Measurements from ENCODE around the gene CEL.

Gene CEL

DNA sequence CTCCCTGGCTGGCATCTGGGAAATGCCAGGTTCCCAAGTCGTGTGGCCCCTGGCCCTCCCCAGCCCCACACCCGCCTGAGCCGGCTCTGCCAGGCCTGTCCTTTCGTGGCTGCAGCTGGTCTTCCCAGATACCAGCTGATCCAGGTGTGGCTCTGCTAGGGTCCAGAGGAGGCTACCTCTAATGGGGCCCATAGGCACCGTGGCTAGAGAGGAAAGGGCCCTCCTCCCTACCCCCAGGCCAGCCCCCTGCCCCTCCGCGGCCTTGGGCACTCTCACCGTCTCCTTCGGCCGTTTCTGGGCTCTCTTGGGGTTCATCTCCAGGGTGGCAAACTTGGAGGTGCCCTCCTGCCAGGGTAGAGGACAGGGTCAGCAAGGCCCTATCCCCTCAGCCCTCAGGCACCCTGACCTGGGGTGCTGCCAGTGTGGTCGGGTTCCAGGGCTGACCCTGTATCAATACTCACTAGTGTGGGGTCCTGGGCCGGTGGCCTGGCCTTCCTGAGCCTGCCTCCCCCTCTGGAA, 42.3 kb downstream of the CEL start:
- DNase-seq (ENCODE audit: low read depth) = no peak

DNA sequence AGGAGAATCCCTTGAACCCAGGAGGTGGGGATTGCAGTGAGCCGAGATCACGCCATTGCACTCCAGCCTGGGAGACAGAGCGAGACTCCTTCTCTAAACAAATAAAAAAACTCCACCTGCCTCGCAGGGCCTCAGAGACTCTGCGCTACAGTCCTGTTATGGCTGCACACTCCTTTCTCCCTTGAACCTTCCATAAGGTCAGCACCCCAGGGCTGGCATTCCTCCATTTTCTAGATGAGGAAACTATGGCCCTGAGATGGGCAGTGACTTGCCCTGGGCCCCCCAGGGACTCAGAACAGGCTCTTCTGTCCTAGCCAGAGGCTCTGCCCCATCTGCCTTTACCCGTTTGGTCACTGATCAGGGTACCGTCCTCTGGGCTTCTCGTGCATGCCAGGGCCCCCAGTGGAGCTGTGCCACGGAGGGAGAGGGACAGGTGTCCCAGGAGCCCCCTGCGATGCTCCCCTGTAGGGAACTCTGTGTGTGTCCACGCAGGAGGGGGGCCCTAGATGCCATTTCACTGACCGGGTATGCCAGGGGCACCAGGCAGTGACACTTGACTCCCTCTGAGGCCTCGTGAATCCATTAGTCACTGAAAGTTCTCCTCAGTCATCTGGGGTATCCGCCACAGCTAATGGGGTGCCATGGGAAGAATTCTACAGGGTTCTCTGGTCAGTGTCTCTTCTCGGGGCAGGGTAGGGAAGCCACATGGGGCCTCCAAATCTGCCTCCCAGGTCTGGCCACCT, 43.1 kb downstream of the CEL start:
- no peak for DNase-seq (ENCODE audit: low read depth)

- no peak for DNase-seq (ENCODE audit: low read depth)
Measured at GRCh38 chr9:133105461-133105770, 43.6 kb downstream of the CEL start.

DNA sequence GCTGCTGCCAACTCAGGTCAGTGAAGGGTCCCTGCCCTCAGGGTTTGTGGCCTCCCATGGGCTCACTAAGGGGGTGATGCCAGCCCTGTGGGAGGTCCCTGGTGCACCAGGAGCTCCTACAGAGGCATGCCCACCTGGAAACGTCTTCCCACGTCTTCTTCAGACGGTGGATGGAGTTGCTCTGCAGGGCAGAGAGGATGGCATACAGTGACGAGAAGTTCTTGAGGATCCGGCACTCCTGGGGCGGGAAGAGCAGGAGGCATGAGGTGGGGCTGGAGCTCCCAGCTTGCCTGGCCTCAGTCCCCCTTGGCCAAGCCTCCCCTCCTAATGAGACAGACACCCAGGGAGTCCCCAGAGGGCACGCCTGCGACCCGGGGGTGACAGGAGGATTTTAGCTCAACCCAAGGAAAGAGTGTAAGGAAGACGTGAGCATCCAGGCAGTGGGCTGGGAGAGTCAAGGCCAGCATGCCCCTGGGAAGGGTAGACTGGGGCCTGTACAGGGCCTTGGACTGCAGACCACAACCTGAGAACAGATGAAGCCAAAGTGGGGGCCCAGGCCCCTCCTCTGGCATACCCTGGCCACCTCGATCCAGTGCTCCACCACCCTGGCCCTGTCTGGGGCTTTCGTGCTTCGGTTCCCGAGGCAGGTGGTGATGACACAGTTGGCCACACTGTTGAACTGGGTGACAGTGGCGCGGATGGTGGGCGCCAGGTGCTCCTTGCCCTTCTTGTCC, 44.9 kb downstream of the CEL start:
- no peak for DNase-seq (ENCODE audit: low read depth)

GRCh38 chr9:133107245-133107722, 45.5 kb downstream of the CEL start:
- DNase-seq (ENCODE audit: low read depth) = no peak

DNA sequence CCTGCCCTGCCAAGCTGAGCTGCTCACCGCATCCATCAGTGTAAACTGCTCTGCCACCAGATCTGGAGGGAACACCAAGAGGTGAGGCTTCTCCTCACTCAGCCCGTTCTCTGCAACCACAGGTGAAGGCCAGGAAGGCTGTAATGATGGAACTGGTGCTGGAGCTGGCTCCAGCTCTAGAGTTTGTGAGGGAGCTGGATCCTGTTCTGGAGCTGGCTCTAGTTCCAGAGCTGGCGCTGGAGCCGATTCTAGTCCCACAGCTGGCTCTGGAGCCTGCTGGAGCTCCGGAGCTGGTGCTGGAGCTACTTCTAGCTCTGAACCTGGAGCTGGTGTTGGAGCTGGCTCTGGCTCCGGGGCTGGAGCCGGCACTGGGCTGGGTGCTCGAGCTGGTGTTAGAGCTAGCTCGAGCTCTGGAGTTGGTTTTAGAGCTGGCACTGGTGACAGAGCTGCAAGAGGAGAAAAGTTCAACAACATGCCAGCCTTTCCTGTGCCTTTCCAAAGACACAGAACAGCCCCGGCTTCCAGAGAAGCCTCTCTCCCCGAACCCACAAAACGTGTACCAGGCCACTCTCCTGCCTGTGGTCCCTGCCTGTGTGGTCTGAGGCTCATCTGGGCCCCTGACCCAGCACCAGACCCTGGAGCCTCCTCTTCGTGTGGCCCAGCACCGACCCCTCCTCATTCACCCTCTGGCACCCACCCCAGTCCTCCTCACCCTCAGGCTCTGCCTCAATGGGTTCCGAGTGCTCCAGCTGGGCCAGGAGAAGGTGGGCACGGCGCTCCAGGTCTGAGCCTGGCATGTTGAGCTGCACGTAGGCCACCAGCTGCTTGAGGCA, 46.4 kb downstream of the CEL start:
- DNase-seq (ENCODE audit: low read depth) = no peak

DNA sequence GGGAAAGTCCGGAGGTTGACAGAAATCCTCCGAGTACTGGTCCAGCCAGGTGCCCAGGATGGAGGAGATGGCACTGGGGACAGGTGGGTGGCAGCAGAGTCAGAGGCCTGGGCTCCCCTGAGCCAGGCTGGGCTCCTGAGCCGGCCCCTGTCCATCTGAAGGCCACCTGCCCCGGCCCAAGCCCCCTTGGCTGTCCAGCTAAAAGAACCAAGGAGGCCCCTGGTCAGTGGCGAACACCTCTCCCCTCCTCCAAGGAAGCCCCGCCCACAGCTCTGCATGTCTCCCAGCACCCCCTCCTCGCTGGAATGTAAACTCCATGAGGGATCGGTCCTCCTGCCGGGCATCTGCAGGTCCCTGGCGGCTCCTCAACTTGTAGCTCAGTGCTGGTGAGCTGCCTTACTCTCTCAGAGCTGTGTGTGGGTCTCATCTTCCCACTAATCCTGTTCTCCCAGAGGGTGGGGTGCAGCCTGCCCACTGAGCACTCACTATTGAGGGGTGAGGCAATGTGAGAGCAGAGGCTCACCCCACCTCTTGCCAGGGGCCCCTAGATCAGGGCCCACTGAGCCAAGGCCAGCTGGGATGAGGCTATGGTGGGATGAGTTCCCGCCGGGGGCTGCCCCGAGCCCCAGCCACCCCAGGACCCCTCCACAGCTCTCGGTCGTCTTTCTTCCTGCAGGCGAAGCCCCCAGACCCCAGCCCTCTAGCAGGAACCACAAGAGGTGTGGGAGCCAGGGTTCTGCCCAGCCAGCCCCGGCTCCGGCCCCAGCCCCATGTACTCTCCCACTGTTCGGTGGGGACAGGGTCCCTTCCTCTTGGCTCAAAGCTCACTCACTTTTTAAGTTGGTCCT, 47.2 kb downstream of the CEL start:
- no peak for DNase-seq (ENCODE audit: low read depth)

DNA sequence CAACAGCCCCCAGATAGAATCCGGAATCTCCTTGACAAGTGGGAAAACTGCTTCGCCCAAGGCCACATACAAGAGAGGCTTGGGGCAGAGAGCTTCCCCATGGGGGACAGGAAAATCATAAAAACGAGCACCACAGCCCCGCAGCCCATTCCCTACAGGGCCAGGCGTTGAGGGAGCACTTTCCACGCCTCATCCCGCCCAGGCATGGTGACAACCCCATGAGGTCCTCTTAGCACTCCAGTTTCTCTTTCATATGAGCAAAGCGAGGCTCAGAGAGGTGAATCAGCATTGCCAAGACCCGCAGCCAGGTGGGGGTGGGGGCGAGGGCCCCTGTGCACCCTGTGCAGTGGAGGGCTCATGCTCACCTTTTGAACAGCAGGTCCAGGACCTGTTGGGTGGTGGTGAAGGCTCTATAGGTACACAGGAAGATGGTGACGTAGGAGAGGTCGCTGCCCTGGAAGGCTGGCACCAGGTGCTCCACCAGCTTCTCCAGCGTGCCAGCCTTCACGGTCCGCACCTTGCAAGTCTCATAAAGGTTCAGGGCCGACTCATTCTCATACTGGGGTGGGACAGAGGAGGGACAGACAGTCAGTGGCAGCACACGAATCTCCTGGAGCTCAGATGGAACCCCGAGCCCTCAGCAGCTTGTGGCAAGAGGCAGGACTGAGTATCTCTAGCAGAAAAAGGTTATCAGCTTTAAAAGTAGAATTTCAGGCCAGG, 48.3 kb downstream of the CEL start:
- no peak for DNase-seq (ENCODE audit: low read depth)

GRCh38 chr9:133111808-133112662, 50.3 kb downstream of the CEL start:
- no peak for DNase-seq (ENCODE audit: low read depth)

GRCh38 chr9:133112663-133113026, 50.9 kb downstream of the CEL start:
- no peak for DNase-seq (ENCODE audit: low read depth)

GRCh38 chr9:133113163-133113948, 51.6 kb downstream of the CEL start:
- peak; percentile 68 for DNase-seq (ENCODE audit: low read depth)

GRCh38 chr9:133113949-133114885, 52.4 kb downstream of the CEL start:
- DNase-seq (ENCODE audit: low read depth) = no peak

DNA sequence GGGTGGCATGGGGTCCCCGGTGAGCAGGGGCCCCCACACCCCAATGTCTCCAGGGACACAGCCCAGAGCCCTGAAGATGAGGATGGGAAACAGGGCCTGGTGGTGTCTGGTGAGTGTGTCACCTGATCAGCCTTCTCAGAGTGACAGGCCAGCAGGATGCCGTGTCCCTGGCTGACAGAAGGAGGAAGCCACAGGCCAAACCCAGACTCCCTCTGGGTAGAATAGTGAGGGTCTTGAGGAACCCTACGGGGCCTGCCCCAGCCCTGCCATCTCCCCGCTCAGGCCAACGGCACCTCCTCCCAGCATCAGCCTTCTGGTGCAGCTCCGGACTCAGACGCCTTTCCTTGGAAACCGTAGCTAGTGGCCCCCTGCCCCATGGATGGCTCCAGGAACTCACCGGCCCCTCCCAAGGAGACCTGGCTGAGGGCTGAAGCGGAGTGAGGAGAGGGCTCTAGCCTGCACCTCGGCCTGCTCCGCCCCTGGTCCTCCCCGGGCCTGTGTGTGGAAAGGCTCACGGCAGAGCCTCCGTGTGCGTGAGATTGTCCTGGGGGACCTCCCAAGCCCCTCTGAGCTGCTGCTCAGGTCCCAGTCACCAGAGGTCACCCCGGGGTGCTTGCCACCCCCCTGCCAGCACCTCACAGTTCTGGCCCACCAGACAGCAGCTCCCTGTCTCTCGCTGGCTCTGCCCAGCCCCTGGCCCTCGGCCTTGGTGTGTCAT, 53.3 kb downstream of the CEL start:
- no peak for DNase-seq (ENCODE audit: low read depth)

DNA sequence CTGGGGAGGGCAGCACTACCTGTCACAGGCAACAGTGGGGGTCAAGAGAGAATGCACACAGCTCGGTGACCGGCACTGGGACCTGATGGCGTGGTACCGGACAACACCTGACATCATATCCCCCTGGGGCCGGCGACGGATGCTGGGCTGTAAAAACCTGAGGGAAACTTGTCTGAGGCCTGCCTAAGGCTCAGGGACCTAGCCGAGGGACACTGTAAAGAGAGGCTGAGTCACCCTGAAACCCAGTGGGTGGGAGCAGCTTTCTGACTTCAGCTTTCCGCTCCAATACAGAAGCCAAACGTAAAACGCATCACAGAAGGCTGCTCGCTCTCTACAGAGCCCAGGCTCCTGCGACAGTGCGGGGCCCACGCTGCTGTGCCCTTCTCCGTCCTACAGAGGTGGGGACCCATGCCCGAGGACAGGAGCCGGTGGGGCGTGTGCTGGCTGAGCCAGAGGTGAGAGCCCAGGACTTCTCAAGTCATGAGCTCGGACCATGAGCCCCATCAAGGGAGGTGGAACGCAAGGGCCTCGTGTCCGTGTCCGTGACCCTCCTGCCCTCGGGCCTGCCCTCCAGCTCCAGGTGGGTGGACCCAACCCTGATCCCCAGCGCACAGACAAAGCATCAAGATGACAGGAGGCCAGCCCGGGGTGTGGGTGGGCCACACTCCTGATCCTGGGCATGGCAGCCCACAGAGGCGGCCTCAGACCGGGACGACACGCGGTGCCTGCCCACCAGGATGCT, 54.0 kb downstream of the CEL start:
- peak; percentile 32 for DNase-seq (ENCODE audit: low read depth)

DNA sequence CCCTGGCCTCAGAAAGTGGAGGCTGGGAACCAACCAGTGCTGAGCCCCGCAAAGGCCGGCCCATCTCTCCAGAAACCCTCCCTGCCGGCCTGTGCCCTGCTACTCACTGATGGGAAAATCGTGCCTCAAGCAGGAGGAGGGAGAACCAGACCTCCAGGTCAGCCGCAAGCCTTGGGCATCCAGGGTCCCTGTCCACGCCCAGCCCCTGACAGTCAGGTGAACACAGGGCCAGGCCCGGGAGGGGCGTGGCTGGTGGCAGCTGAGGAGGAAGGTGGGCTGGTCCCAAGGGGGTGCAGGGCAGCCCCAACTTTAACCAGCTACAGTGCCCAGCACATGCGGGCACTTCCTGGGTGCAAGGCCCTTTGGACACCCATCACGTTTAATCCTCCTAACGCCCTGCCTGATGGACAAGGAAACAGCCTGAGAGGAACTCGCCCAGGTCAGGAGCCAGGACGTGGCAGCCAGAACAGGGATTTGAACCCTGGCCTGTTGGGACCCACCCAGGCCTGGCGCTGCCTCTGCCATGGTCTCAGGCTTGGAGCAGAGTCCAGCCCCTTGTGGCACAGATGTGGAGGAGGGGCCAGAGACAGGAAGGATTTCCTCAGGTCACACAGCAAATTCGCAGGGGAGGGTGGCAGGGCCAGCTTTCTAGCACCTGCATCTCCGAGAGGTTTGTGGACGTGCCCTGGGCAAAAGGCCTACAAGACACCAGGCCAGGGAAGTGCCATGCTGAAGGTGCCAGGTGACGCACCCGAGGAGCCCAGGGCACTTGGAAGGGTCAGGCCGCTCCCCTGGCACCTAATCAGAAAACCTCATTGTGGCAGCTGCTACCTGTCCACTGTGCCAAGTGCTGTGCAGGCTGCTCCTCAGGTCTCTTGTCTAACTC, 54.8 kb downstream of the CEL start:
- no peak for DNase-seq (ENCODE audit: low read depth)
